CD4-positive, alpha-beta T cell treated with Interleukin-6 for 4 hours (primary cell): Measurements from ENCODE around the gene PLXNA3.

Source experiments
- DNase-seq: peaks from one replicate; pipeline ENCODE4 v3.0.0-alpha.2; 2020; ENCODE audit warnings: mixed read lengths

The PLXNA3 gene

GRCh38 chrX:154436374-154436982 lies 21.6 kb upstream of the PLXNA3 start:
- peak; percentile 58 for DNase-seq

GRCh38 chrX:154436983-154437752 lies 20.9 kb upstream of the PLXNA3 start, which contains the start of gene GDI1:
Gene GDI1, plus strand, starts transcription at chrX:154437154. Its CDS starts 101 bp downstream, at chrX:154437255.
- DNase-seq = peak; percentile 60

GRCh38 chrX:154437971-154438893 lies 19.8 kb upstream of the PLXNA3 start:
- no peak for DNase-seq

GRCh38 chrX:154439841-154440240 lies 18.2 kb upstream of the PLXNA3 start:
- no peak for DNase-seq

- no peak for DNase-seq
Measured at GRCh38 chrX:154440623-154441357, 17.3 kb upstream of the PLXNA3 start.

GRCh38 chrX:154441564-154441963 lies 16.5 kb upstream of the PLXNA3 start:
- DNase-seq = peak; percentile 31

GRCh38 chrX:154441984-154442707 lies 15.9 kb upstream of the PLXNA3 start:
- no peak for DNase-seq

- DNase-seq = no peak
Measured at GRCh38 chrX:154443479-154443910, 14.6 kb upstream of the PLXNA3 start.

GRCh38 chrX:154443992-154444754 lies 13.9 kb upstream of the PLXNA3 start, which contains the start of gene FAM50A:
Gene FAM50A, plus strand, starts transcription at chrX:154444141. Its CDS starts 95 bp downstream, at chrX:154444236.
- peak; percentile 78 for DNase-seq

- DNase-seq = no peak
Measured at GRCh38 chrX:154444755-154445246, 13.3 kb upstream of the PLXNA3 start.

- DNase-seq = no peak
Measured at GRCh38 chrX:154445776-154446175, 12.3 kb upstream of the PLXNA3 start.

- DNase-seq = no peak
Measured at GRCh38 chrX:154446430-154446829, 11.7 kb upstream of the PLXNA3 start.

GRCh38 chrX:154448484-154448883 lies 9.6 kb upstream of the PLXNA3 start:
- no peak for DNase-seq

- no peak for DNase-seq
Measured at GRCh38 chrX:154449618-154450017, 8.5 kb upstream of the PLXNA3 start.

- no peak for DNase-seq
Measured at GRCh38 chrX:154450312-154450711, 7.8 kb upstream of the PLXNA3 start.

GRCh38 chrX:154452823-154453222 lies 5.3 kb upstream of the PLXNA3 start:
- no peak for DNase-seq

GRCh38 chrX:154457491-154458115 lies 478 bp upstream of the PLXNA3 start:
- peak; percentile 73 for DNase-seq

- DNase-seq = peak; percentile 36
Measured at GRCh38 chrX:154458954-154459778, 1.1 kb downstream of the PLXNA3 start.

GRCh38 chrX:154459832-154460231 lies 1.8 kb downstream of the PLXNA3 start:
- no peak for DNase-seq
